GM21529 (cell line): ENCODE data around the gene CNOT11.
"Not testable (repeated sequence)": the region's sequence is repeated elsewhere in the genome, so short reads cannot be mapped to it uniquely, and the experiment has no call there.

Experiments used
- ATAC-seq: cut with Tn5 transposase; IDR thresholded peaks from one replicate; pipeline ENCODE4 v1.9.1; 2021; ENCODE audit not compliant: unreplicated experiment

CNOT11 gene

DNA sequence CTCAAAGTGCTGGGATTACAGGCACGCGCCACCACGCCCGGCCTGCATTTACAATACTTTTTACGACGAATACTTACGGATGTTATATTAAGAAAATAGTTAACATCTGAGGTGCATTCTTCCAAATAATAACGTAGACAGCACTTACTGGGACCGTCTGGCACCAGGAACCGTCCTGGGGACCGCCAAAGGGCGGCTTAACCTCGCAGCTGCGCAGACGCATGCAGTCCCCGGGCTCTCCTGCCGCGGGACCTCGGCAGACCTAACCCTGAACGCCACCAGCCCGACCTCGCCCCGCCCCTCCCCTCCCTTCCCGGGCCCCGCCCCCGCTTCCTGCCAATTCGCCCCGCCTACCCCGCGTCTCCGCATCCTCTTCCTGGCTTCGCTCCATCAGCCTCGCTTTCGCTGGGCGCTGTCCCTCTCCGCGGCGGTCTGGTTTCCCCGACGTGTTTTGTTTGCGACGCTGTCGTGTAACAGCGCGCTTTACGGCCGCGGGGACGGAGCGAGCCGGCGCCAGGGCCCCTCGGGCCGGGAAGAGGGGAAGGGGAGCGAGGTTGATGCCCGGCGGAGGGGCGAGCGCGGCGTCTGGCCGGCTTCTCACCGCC lies at the start of gene CNOT11:
TSS of gene CNOT11 (plus strand) at position 479 of the 605 bp plus-strand sequence. CDS start at position 558, 79 bp downstream.
- ATAC-seq = peak; percentile 85

- ATAC-seq = no peak
These were observed 48.1 kb upstream of the CNOT11 start for GRCh38 chr2:101204400-101205115.

- no peak for ATAC-seq
These were observed 46.9 kb upstream of the CNOT11 start for GRCh38 chr2:101205521-101206479.

DNA sequence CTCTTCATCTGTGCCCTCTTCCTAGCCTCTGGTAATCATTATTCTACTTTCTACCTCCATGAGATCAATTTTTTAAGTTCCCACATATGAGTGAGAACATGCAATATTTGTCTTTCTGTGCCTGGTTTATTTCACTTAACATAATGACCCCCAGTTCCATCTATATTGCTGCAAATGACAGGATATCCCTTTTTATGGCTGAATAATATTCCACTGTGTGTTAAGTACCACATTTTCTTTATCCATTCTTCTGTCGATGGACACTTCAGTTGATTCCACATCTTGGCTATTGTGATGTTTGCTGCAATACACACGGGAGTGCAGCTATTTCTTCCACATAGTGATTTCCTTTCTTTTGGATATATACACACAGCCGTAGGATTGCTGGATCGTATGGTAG lies 43.9 kb upstream of the CNOT11 start:
- no peak for ATAC-seq

DNA sequence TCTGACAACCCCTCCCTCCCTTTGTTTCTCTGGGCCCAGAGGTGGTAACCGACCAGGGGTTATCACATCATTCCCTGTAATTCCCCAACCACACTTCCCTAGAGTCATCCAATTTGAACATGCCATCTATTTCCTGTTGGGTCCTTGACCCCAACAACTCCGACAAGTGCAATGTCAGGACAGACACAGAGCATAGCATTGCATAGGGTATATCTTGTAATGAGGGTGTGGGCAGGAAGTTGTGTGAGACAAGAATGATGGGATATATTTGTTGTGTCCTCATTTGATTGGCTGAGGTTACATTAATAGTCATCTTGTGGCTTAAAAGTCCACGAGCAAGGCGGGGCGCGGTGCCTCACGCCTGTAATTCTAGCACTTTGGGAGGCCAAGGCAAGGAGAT lies 33.4 kb upstream of the CNOT11 start:
- no peak for ATAC-seq

DNA sequence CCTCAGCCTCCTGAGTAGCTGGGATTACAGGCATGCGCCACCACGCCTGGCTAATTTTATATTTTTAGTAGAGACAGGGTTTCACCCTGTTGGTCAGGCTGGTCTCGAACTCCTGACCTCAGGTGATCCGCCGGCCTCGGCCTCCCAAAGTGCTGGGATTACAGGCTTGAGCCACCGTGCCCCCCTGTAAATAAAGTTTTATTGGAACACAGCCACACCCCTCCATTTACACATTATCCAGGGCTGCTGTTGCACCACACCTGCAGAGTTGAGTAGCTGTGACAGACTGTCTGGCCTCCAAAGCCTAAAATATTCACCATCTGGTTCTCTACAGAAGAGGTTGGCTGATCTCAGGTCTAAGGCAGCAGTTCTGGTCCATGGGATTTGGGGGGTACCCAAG lies 32.6 kb upstream of the CNOT11 start:
- not testable (repeated sequence) for ATAC-seq

- peak; percentile 97 for ATAC-seq
These were observed 28.9 kb upstream of the CNOT11 start for GRCh38 chr2:101223814-101224231.

DNA sequence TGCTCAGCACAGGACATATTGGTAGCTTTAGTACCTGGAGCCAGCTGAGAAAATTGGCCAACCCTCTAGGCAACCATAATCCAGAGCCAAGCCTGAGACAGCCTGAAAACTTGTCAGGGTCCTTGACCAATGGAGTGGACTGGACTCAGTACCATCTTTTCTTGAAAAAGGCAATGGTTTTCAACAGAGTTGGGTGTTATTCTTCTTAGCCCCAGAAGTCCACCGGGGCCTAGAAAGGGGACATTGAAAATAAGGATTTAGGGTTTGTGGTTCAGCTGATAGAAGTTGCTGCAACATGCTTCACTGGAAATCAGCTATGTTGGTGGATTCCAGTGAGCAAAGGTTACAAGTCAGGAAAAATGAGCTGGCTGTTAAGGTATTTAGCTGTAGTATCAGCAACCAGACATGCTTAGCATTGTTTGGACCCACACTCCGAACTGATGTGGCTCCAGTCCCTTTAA lies 22.1 kb upstream of the CNOT11 start:
- no peak for ATAC-seq

- ATAC-seq = no peak
These were observed 21.4 kb upstream of the CNOT11 start for GRCh38 chr2:101231240-101231639.

- no peak for ATAC-seq
These were observed 20.6 kb upstream of the CNOT11 start for GRCh38 chr2:101231937-101232730.

DNA sequence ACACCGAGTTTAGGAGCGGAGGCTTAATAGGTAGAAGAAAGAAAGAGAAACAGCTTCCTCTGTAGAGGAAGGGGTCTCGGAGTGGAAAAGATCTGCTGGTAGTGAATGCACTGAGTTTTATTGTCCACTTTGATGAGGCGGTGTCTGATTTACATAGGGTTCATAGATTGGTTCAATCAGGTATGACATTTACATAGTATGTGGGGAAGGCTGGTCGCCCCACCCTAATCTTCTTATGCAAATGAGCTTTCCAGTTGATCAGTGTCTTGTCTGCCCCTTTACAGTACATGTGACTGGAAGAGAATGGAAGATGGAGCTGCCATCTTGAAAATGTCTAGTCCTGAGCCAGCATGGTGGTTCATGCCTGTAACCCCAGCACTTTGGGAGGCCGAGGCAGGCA lies 19.9 kb upstream of the CNOT11 start:
- no peak for ATAC-seq

- ATAC-seq = no peak
These were observed 18.3 kb upstream of the CNOT11 start for GRCh38 chr2:101234169-101234938.

DNA sequence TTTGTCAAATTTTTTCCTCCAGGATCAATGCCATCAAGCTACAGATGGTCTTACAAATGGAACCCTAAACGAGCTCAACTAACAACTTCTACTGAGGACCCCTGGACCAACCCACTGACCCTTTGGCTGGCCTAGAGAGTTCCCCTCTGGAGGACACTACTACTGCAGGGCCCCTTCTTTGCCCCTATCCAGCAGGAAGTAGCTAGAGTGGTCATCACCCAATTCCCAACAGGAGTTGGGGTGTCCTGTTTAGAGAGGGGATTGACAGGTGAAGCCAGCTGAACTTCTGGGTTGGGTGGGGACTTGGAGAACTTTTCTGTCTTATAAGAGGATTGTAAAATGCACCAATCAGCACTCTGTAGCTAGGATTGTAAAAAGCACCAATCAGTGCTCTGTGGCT lies 16.7 kb upstream of the CNOT11 start:
- ATAC-seq = not testable (repeated sequence)

DNA sequence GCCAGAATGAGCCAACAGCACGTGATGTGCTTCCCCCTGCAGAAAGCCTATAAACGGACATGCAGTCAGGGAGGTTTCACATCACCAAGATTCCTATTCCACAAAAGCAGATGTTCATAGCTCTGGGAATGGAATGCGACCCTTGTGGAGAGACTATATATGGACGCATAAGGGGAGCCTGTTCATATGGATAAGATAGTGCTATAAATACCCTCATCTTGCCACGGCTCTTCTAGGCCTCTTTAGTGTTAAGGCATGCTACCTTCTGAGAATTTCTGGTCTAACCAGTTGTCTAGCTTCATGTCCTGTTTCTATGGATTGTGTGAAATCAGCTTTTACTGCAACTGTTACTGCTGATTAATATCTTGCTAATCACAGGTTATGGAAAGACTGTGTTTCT lies 14.7 kb upstream of the CNOT11 start:
- not testable (repeated sequence) for ATAC-seq

DNA sequence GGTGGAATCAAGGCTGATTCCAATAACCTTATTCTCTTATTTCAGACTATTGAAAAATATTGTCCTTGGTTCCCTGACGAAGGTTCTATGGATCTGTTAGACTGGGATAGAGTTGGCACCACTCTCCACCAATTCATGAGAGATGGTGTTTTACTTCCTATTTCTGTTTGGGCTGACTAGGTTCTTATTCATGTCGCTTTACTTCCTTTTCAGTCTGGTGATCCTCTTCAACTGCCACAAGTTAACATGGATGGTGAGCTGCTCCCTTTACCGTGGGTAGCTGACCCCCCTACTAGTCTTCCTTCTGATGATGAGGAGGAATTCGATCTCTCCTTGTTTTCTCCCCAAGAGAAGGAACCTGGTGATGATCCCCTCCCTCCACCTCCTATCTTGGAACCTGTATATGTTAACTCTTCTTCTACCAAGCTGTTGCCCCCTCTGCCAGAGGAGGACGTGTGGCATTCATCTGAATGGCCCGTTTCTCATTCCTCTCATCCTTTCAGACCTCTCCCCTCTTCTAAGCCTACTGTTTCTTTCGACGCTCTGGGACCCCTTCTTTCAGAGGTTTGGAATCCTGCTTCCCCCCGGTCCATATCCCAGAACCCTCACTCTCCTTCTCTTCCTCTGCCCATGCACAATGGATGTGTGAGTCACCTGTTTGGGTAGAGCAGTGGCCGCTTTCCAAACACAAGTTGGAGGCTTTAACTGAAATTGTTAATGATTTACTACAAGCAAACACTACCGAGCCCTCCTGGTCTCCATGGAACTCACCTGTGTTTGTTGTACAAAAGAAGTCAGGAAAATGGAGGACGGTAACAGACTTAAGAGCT lies 13.5 kb upstream of the CNOT11 start:
- no peak for ATAC-seq

- not testable (repeated sequence) for ATAC-seq
These were observed 12.9 kb upstream of the CNOT11 start for GRCh38 chr2:101239760-101240118.

DNA sequence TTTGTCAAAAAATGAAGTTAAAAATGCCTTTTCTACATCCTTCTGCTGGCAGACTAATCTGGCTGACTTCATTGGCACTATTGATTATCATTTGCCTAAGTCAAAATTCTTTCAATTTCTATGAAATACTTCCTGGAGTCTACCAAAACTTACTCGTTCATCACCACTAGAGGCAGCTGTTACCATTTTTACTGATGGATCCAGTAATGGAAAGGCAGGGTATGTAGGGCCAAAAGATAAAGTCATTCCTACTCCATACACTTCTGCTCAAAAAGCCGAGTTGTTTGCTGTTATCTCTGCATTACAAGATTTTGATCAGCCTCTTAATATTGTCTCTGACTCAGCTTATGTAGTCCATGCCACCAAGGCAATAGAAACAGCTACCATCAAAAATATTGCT lies 12.0 kb upstream of the CNOT11 start:
- not testable (repeated sequence) for ATAC-seq

GRCh38 chr2:101241158-101241557 lies 11.5 kb upstream of the CNOT11 start:
- no peak for ATAC-seq

GRCh38 chr2:101244373-101244772 lies 8.3 kb upstream of the CNOT11 start:
- ATAC-seq = not testable (repeated sequence)
